ENCODE measurements around the gene BCAR3.
"Not testable (repeated sequence)": the region's sequence is repeated elsewhere in the genome, so short reads cannot be mapped to it uniquely, and the experiment has no call there.

Gene BCAR3

DNA sequence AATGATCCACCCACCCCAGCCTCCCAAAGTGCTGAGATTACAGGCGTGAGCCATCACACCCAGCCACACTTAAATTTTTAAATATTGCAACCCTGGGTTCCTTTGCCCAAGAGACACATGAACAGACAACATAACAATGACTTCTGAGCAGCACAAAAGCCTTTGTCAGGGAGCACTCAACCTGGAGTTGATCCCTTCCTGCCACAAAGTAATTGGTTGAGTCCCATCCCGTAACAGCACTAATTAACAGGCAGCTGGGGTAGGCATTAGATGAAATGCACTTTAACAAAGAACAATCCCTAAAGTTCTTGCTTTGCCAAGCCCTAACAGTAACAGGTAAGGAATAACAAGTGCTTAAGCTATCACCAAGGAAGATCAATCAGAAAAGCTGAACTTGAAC, 5.9 kb upstream of the BCAR3 start:
- DNase-seq: peak; percentile 27

DNA sequence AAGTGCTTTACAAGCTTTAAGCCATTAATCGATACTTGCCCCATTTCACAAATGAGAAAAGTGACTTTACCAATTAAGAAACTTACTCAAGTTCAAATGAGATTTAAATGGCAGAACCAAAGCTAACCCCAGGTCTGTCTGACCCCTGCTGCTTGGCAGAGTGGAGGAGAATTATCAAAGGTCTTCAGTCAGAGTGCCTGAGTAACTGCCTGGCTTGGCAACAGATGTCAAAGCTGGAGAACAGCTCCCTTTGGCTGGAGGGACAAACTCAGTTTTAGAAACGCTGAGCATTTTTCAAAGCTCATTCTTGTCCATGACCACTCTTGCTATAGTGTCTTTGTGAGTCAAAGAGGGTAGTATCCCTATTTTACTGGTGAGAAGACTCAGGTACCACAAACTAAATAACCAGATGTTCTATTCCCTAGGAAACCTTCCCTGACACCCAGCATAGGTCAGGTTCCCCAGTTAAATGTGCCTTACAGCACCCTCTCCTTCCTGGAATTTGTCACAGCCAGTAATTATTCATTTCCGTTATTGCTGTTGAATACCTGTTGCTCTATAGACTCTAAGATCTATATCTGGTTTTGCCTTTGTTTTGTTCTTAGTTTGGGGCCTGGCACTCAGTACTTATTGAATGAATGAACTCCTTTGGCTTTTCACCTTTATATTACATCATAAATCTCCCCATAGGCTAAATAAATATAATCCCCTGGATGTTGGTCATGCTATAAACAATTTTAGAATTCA, 5.0 kb upstream of the BCAR3 start:
- DNase-seq: peak; percentile 9

GRCh38 chr1:93685918-93686317, 4.3 kb upstream of the BCAR3 start:
- DNase-seq: no peak

- no peak for DNase-seq
Measured at GRCh38 chr1:93683234-93683633, 1.6 kb upstream of the BCAR3 start.

DNA sequence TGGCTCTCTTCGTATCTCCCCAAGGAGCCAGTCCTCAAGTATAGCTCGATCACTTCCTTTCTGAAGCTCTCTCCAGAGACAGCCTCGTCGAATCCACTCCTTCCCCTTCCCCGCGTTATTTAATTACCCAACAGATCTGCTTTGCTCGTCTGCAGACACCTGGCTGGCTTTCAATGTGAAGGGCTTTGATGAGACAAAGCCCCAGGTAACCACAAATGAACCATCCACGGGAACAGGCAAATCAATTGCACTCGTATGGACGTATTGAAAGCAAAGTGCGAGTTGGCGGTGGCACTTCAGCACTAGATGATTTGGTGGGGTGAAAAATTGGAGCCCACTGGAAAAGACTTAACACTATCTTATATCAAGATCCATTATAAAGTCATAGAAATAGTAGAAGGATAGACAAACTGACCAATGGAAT, 364 bp upstream of the BCAR3 start:
- no peak for DNase-seq

- no peak for DNase-seq
Measured at GRCh38 chr1:93680420-93681100, 1.1 kb downstream of the BCAR3 start.

DNA sequence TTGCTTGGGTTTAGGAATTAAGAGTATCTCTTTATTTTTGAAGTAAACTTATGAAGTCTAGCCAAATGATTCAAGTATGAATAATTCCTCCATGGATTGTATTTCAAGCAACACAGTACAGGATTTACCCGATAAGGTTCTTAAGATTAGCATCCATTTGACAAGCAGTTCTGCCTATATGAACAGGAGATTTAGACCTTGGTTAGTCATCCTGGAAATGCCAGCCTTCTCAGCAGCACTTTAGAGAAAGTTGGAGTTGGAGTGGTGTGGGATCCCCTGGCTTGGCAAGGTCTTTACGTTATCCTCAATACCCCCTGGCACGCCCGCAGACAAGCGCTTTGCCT, 1.6 kb downstream of the BCAR3 start:
- peak; percentile 39 for DNase-seq

- peak; percentile 11 for DNase-seq
Measured at GRCh38 chr1:93679546-93679945, 2.1 kb downstream of the BCAR3 start.

DNA sequence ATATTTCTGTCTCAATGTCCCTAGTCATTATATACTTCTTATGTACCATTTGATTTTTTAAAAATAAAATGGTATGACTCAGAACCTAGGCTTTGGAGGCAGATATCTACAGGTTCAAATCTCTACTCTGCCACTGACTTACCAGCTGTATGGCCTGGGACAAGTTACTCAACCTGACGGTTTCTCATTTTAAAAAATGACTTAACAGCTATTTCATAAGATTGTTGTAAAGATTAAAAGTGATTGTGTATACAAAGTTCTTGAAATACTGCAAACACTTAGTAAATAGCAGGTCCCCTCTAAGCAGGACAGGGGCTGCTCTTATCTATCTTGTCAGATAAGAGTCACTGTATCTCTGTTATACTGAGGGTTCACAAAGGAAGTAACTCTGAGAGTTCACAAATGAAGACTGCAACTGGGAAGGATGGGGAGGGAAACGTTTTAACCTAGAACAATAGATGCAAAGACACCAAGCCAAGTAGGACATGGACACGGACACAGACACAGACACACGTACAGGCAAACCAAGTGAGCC, 2.6 kb downstream of the BCAR3 start:
- DNase-seq: peak; percentile 11

DNA sequence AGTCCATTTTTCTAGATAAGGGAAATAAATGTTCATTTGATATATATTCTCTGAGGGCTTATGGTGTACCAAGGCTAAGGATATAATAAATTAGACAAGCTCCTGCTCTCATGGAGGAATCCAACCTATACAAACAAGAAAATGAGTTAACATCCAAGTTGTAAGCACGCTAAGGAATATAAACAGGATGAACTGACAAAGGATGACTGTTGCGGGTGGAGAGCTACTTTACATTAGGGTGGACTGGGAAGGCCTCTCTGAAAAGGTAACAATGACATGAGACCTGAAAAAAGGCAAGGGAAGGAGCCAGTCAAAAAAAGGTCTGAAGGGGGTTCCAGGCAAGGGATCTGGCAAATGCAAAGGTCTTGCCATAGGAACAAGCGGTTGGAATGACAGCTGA, 3.1 kb downstream of the BCAR3 start:
- DNase-seq: no peak

- DNase-seq: no peak
Measured at GRCh38 chr1:93677729-93678128, 3.9 kb downstream of the BCAR3 start.

GRCh38 chr1:93676427-93676826, 5.2 kb downstream of the BCAR3 start:
- peak; percentile 26 for DNase-seq

DNA sequence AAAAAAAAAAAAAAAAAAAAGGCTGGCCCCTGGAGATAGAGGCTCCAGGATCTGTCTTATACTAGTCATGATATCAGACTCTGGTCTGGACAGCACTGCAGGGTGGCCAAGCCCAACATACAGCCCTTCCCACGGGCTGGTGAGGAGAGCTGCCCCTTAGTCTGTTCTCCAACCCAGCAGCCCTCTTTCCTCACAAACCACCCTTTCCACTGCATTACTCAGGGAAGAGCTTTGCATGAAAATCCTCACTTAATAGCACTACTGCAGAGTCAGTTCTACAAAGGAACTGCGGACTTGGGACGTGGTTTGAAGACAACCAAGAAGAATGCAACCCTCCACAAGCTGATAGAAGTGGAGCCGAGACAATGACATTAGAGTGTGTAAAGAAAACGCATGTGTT, 5.7 kb downstream of the BCAR3 start:
- peak; percentile 2 for DNase-seq

DNA sequence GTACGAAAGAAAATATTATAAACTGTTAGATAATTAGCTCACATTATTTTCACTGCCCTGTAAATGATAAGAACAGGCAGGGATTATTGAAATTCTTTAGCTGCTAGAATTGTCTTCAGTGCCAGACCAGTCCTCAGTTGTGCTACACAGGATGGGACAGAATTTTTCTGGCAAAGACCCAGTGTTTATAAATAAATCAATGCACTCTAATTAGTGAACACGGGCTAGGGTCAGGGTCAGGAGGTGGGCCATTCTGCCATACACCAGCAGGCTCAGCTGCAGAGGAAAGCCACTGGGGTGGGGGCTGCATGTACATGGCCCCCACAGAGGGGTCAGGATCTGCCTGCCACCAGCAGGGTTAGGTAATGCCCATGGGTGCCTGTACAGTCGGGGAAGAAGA, 6.4 kb downstream of the BCAR3 start:
- peak; percentile 25 for DNase-seq

- DNase-seq: not testable (repeated sequence)
Measured at GRCh38 chr1:93674071-93674470, 7.6 kb downstream of the BCAR3 start.

DNA sequence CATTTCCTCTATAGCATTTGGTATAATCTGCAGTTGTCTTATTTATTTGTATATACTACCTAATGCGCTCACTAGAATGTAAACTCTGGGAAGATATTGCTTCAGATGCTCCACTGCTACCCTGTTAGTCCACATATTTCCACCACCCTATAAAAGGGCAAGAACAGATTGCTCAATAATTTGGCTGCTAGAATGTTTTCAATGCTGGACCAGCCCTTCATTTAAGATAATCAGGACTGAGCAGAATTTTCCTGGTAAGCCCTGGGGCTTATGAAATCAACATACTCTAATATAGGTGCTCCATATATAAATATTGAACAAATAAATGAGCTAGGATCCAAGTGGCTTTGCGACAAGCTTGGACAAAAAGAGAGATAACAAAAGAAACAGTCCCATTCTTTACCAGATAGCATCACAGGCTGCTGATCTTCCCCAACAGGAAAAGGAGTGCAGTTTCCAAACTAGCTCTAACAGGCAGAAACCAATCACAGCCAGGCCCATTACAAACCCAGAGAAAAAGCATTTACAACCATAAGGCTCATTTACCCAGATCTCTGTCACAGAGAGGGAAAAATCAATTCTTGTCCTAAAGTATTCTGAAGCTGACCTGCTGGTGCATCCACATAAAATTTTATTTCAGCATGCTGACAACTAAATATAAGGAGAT, 8.3 kb downstream of the BCAR3 start:
- DNase-seq: no peak

DNA sequence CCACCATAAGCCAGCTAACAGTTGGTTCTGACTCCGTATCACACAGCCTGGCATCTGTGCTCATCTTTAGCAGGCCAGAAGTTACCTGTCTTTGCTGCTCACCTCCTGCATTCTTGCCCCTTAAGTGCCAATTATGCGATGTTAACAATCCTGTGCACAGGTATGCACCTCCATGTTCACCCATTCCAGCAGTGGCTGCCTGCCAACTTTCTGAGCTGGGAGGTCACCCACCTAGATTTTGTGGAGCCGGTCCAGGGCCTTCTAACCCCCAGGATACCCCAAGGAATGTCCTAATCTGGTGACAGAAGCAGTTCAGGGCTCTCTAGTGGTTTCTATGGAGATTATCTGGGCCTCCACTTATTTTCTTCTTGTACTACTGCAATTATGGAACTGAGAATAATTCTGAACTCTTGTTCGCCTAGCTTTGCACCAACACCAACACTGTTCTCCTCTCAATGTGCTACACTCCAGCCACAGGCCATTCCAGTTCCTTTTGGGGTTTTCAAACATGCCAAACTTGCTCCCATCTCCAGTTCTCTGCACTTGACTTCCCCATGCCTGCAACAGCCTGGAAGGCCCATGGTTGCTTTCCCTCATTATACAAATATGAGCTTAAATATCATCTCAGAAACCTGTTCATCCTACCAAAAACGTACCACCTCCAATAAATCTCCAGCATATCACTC, 9.0 kb downstream of the BCAR3 start:
- DNase-seq: no peak

DNA sequence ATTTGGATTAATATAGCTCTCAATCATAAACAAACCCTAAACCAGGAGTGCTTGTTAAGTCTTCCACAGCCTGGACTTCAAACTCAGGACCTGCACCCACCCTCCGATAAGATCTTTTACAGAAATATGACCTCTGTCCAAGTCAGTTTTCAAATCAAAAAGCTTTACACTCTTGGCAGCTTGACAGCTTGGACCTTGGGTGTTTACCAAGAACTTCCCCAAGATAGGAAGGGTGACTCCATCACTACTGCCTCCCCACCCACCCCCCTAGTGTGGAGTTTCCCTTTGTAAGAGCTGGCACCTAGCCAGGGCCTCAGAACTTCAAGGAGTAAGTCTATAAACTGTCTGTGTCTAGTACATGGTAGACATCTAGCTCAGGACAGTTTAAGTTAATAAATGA, 9.6 kb downstream of the BCAR3 start:
- no peak for DNase-seq

DNA sequence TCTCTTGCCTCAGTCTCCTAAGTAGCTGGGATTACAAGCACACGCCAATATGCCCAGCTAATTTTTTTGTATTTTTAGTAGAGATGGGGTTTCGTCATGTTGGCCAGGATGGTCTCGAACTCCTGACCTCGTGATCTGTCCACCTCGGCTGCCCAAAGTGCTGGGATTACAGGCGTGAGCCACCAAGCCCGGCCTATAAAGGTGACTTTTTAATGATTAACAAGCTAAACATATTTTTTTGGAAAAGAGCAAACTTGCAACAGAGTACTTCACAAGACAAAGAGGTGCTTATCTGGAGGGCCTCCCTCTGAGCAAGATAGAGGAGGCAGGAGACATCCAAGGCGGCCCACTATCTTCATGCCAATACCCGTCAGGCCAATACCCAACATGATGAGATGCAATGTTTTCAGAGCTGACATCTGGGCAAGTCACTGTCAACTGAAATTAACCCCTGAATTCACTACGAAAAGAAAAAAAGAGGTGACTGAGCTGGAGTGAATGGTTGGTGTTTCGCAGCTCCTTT, 10.5 kb downstream of the BCAR3 start:
- no peak for DNase-seq

DNA sequence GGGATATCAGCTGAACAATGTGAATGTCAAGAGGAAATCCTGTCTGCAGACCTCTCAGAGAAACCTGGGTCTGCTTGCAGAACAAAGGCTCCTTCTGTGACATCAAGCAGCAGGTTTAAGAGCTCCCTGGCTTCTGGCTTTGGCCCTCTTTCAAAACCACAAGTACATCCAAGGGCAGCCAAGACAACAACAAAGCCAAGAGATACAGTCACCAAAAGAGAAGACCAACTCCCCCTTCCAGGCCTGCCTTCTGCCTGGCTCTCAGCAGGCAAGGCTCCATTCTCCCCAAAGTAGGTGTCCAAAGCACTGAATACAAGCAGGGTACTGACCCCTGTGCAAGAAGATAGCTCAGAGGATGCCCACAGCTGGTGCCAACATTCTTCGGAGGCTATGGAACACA, 11.5 kb downstream of the BCAR3 start:
- no peak for DNase-seq

GRCh38 chr1:93669369-93669768, 12.3 kb downstream of the BCAR3 start:
- no peak for DNase-seq

- no peak for DNase-seq
Measured at GRCh38 chr1:93668951-93669350, 12.7 kb downstream of the BCAR3 start.

- no peak for DNase-seq
Measured at GRCh38 chr1:93668121-93668520, 13.5 kb downstream of the BCAR3 start.

Data from right forelimb (tissue), 1 donor.